Measurements from ENCODE around the gene TMEM258. TPM values are rescaled to one million over a fixed set of nuclear protein-coding genes. Genes with fewer than 3 reads are reported as not detected.

The TMEM258 gene
- total and polyA plus RNA-seq, 2 experiments from 2014 or later, result 72.8 to 258 TPM

GRCh38 chr11:61784506-61784805 is 7.9 kb downstream of the TMEM258 start:
- Histone ChIP-seq H3K27ac (no peak overlapping the region), H3K36me3 (ENCODE audit: low read depth) (0 out of 2 replicates have a peak, but pooled peaks cover 9% of the 10 kb centered on the region), H3K27me3 (replicated peaks; ENCODE audit: insufficient read depth) (no peaks in the 10 kb centered on the region), H4K20me1 (ENCODE audit: insufficient read depth) (no peaks in the 10 kb centered on the region), H3K9me2 (ENCODE audit: insufficient read depth) (no peaks in the 10 kb centered on the region), H3K4me3 (no peak overlapping the region), H3K9me3 (ENCODE audit: low read depth) (no peaks in the 10 kb centered on the region), H3K4me2 (ENCODE audit: unreplicated experiment) (no peak overlapping the region), H3F3A (ENCODE audit: insufficient read depth) (no peaks in the 10 kb centered on the region), H3K4me1 (ENCODE audit: insufficient read depth) (no peaks in the 10 kb centered on the region), H2AFZ (no peak overlapping the region), H3K79me2 (ENCODE audit: insufficient read depth) (no peaks in the 10 kb centered on the region), H3K9ac (no peak overlapping the region)
- TF ChIP-seq EZH2 (IDR thresholded peaks at IDR 0.05; ENCODE audit: insufficient read depth, poor library complexity, severe bottlenecking) (no peak), EZH2phosphoT487 (IDR thresholded peaks at IDR 0.05; ENCODE audit: insufficient read depth, low read depth) (no peak)
- 69 to 79% methylated on average over 7 of the region's 7 CpGs for WGBS, 2 experiments (ENCODE audit: low coverage in 1 of 2, low lambda C conversion rate in 2 of 2, missing lambda C conversion rate in 2 of 2)
- in situ Hi-C loops (cut with MboI), result no loop called here
- no peak for DNase-seq

GRCh38 chr11:61783717-61784505 is 8.5 kb downstream of the TMEM258 start:
- TF ChIP-seq EZH2phosphoT487 (IDR thresholded peaks at IDR 0.05; ENCODE audit: insufficient read depth, low read depth) (no peak), EZH2 (IDR thresholded peaks at IDR 0.05; ENCODE audit: insufficient read depth, poor library complexity, severe bottlenecking) (no peak)
- Histone ChIP-seq H4K20me1 (ENCODE audit: insufficient read depth) (no peaks in the 10 kb centered on the region), H3K9me3 (ENCODE audit: low read depth) (no peaks in the 10 kb centered on the region), H3K36me3 (ENCODE audit: low read depth) (0 out of 2 replicates have a peak, but pooled peaks cover 5% of the 10 kb centered on the region), H3K4me2 (ENCODE audit: unreplicated experiment) (no peak overlapping the region), H3F3A (ENCODE audit: insufficient read depth) (no peaks in the 10 kb centered on the region), H3K27ac (no peak overlapping the region), H3K79me2 (ENCODE audit: insufficient read depth) (no peaks in the 10 kb centered on the region), H3K9ac (no peak overlapping the region), H3K4me1 (ENCODE audit: insufficient read depth) (no peaks in the 10 kb centered on the region), H3K4me3 (no peak overlapping the region), H2AFZ (no peak overlapping the region), H3K9me2 (ENCODE audit: insufficient read depth) (no peaks in the 10 kb centered on the region), H3K27me3 (replicated peaks; ENCODE audit: insufficient read depth) (no peaks in the 10 kb centered on the region)
- in situ Hi-C loops (cut with MboI), result no loop called here
- 64 to 65% methylated on average over 13 of the region's 13 CpGs for WGBS, 2 experiments (ENCODE audit: low coverage in 1 of 2, low lambda C conversion rate in 2 of 2, missing lambda C conversion rate in 2 of 2)
- DNase-seq, result peak; percentile 34

DNA sequence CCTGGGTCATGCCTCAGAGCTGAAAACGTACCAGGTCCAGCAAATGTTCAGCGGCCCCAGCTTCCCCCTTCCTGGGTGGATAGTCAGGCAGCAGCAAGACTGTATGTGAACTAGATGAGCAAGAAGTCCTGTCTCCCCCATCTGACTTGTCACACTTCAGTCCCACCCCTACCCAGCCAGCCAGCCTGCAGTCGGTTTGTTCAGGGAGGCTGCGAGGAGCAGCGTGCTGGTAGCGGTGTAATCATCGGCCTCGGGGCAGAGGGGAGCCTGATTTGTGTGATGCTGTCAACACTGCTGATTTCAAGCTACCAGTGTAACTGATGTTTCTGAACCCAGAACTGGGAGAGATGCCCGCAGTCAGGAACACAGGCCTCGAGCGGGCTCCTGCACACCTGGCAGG is 9.6 kb downstream of the TMEM258 start:
- no peaks in the 10 kb centered on the region for H3K9me3 ChIP-seq (ENCODE audit: low read depth)
- no peak overlapping the region for H3K27ac ChIP-seq
- in situ Hi-C loops (cut with MboI), result no loop called here
- H3K9me2 ChIP-seq (ENCODE audit: insufficient read depth), result no peaks in the 10 kb centered on the region
- no peaks in the 10 kb centered on the region for H3K27me3 ChIP-seq (replicated peaks; ENCODE audit: insufficient read depth)
- H3K4me3 ChIP-seq, result no peak overlapping the region
- WGBS, 2 experiments (ENCODE audit: low coverage in 1 of 2, low lambda C conversion rate in 2 of 2, missing lambda C conversion rate in 2 of 2), result 83 to 86% methylated on average over 11 of the region's 11 CpGs
- H3F3A ChIP-seq (ENCODE audit: insufficient read depth), result no peaks in the 10 kb centered on the region
- no peaks in the 10 kb centered on the region for H4K20me1 ChIP-seq (ENCODE audit: insufficient read depth)
- H3K4me2 ChIP-seq (ENCODE audit: unreplicated experiment), result no peak overlapping the region
- DNase-seq, result no peak
- H2AFZ ChIP-seq, result no peak overlapping the region
- H3K36me3 ChIP-seq (ENCODE audit: low read depth), result no peaks in the 10 kb centered on the region
- H3K4me1 ChIP-seq (ENCODE audit: insufficient read depth), result no peaks in the 10 kb centered on the region
- no peaks in the 10 kb centered on the region for H3K79me2 ChIP-seq (ENCODE audit: insufficient read depth)
- TF ChIP-seq EZH2phosphoT487 (IDR thresholded peaks at IDR 0.05; ENCODE audit: insufficient read depth, low read depth) (no peak), EZH2 (IDR thresholded peaks at IDR 0.05; ENCODE audit: insufficient read depth, poor library complexity, severe bottlenecking) (no peak)
- no peak overlapping the region for H3K9ac ChIP-seq

GRCh38 chr11:61782299-61782698 is 10.1 kb downstream of the TMEM258 start:
- Histone ChIP-seq H3K9me3 (ENCODE audit: low read depth) (no peaks in the 10 kb centered on the region), H3K79me2 (ENCODE audit: insufficient read depth) (no peaks in the 10 kb centered on the region), H3F3A (ENCODE audit: insufficient read depth) (no peaks in the 10 kb centered on the region), H3K4me3 (no peak overlapping the region), H3K9ac (no peak overlapping the region), H4K20me1 (ENCODE audit: insufficient read depth) (no peaks in the 10 kb centered on the region), H3K9me2 (ENCODE audit: insufficient read depth) (no peaks in the 10 kb centered on the region), H3K27ac (no peak overlapping the region), H3K27me3 (replicated peaks; ENCODE audit: insufficient read depth) (no peaks in the 10 kb centered on the region), H3K4me2 (ENCODE audit: unreplicated experiment) (no peak overlapping the region), H2AFZ (no peak overlapping the region), H3K4me1 (ENCODE audit: insufficient read depth) (no peaks in the 10 kb centered on the region), H3K36me3 (ENCODE audit: low read depth) (no peaks in the 10 kb centered on the region)
- 88% methylated on average over 3 of the region's 3 CpGs for WGBS, 2 experiments (ENCODE audit: low coverage in 1 of 2, low lambda C conversion rate in 2 of 2, missing lambda C conversion rate in 2 of 2)
- in situ Hi-C loops (cut with MboI), result no loop called here
- no peak for DNase-seq
- TF ChIP-seq EZH2phosphoT487 (IDR thresholded peaks at IDR 0.05; ENCODE audit: insufficient read depth, low read depth), result no peak
- no peak for TF ChIP-seq EZH2 (IDR thresholded peaks at IDR 0.05; ENCODE audit: insufficient read depth, poor library complexity, severe bottlenecking)
